ENCODE results near the gene GLB1L2.

GRCh38 chr11:134367781-134368180 is 36.0 kb downstream of the GLB1L2 start:
- TF ChIP-seq POLR2A (IDR thresholded peaks at IDR 0.05; ENCODE audit: low read length) (no peak), GATA1 (IDR thresholded peaks at IDR 0.05; ENCODE audit: low read depth, low read length) (no peak)
